H1 (cell line): Measurements from ENCODE around the gene CCNL2. TPM values are rescaled to one million over a fixed set of nuclear protein-coding genes. Genes with fewer than 3 reads are reported as not detected.

Experiments used
- ASH2L ChIP-seq: fragments of 200-600, 300-600 bp; sonication (generic); IDR thresholded peaks from one replicate; pipeline ENCODE4 v1.7.1; 2017; ENCODE audit warnings: low read length
- CBX8 ChIP-seq: fragments of 300-800, 300-1000 bp; sonication (generic); IDR thresholded peaks from 2 replicates; pipeline ENCODE4 v1.7.1; 2016; ENCODE audit warnings: low read depth, low read length, borderline replicate concordance
- CHD1 ChIP-seq: IDR thresholded peaks from 2 replicates; pipeline ENCODE4 v1.6.1; 2012; ENCODE audit warnings: low read depth, low read length, improper control_type of control experiment
- CHD2 ChIP-seq: IDR thresholded peaks from 2 replicates; pipeline ENCODE4 v1.6.1; 2012; ENCODE audit warnings: low read length, improper control_type of control experiment
- CREB1 ChIP-seq: IDR thresholded peaks from 2 replicates; pipeline ENCODE4 v1.6.1; 2012; ENCODE audit warnings: inconsistent platforms
- GABPA ChIP-seq: IDR thresholded peaks from 2 replicates; pipeline ENCODE4 v1.6.1; 2011; ENCODE audit warnings: mild to moderate bottlenecking, low read length, moderate library complexity, borderline replicate concordance; ENCODE audit not compliant: insufficient read depth
- KDM5A ChIP-seq: fragments of 200-600 bp; IDR thresholded peaks from 2 replicates; pipeline ENCODE4 v1.7.1; 2012; ENCODE audit warnings: mild to moderate bottlenecking, low read length, inconsistent platforms, mixed read lengths
- NANOG ChIP-seq: IDR thresholded peaks from 2 replicates; pipeline ENCODE4 v1.6.1; 2011; ENCODE audit warnings: low read length, low read depth, mild to moderate bottlenecking, inconsistent platforms; ENCODE audit not compliant: insufficient read depth, poor library complexity, severe bottlenecking
- POLR2A ChIP-seq, 2 experiments: IDR thresholded peaks; 1 replicate in 1 of 2; 2 replicates in 1 of 2; pipeline ENCODE4 v1.6.1; 2011; ENCODE audit warnings: low read depth in 2 of 2, low read length in 2 of 2, mild to moderate bottlenecking in 2 of 2; ENCODE audit errors: control extremely low read depth in 1 of 2
- POU5F1 ChIP-seq: IDR thresholded peaks from 2 replicates; pipeline ENCODE4 v1.6.1; 2011; ENCODE audit warnings: low read depth, mild to moderate bottlenecking, low read length, moderate library complexity
- RBBP5 ChIP-seq: IDR thresholded peaks from 2 replicates; pipeline ENCODE4 v1.7.1; 2012; ENCODE audit warnings: low read depth, mild to moderate bottlenecking, inconsistent platforms, low read length, moderate library complexity, borderline replicate concordance
- SAP30 ChIP-seq: fragments of 300-600 bp; sonication (generic); IDR thresholded peaks from 2 replicates; pipeline ENCODE4 v1.7.1; 2012; ENCODE audit warnings: low read length, moderate library complexity, mild to moderate bottlenecking, inconsistent platforms; ENCODE audit not compliant: insufficient read depth, insufficient replicate concordance
- SIN3A ChIP-seq, 2 experiments: IDR thresholded peaks in 1 of 2; conservative IDR thresholded peaks in 1 of 2; 2 replicates each; pipeline ENCODE4 v1.6.1; 2011 to 2012; ENCODE audit warnings: low read length in 2 of 2, improper control_type of control experiment in 1 of 2, low read depth in 1 of 2, mild to moderate bottlenecking in 1 of 2
- polyA plus RNA-seq, 7 experiments: library from polyadenylated mRNA; depleted of rRNA in 3 of 7; stranded (reverse) in 5 of 7; unstranded in 2 of 7; fragments of >200 nt in 5 of 7; fragments of 200-250 nt in 2 of 7; gene quantifications; 1 replicate in 5 of 7; 2 replicates in 1 of 7; 4 replicates in 1 of 7; pipeline versions ENCODE4 v1.2.1 to v1.2.3, GENCODE V29; 2011 to 2013; ENCODE audit warnings: missing spikeins in 2 of 7, mixed read lengths in 2 of 7
- total RNA-seq: library from RNA; stranded (reverse); fragmentation: NEBNext Ultra II Directional; extraction: Animal tissue kit (Norgen Biotek cat#: 25700); gene quantifications from 2 replicates; pipeline ENCODE4 v1.2.1, GENCODE V29; 2021
- TF ChIP-seq, protein P1 (sequence below): IDR thresholded peaks from 2 replicates; pipeline ENCODE4 v1.6.1; 2011; ENCODE audit warnings: low read depth, mild to moderate bottlenecking, low read length; ENCODE audit not compliant: insufficient read depth

CCNL2 gene
- total and polyA plus RNA-seq, 2 of the 8 experiments (the other 6 are each of a cell fraction or from before 2014, with no cell fraction given): 79.8 to 120 TPM

DNA sequence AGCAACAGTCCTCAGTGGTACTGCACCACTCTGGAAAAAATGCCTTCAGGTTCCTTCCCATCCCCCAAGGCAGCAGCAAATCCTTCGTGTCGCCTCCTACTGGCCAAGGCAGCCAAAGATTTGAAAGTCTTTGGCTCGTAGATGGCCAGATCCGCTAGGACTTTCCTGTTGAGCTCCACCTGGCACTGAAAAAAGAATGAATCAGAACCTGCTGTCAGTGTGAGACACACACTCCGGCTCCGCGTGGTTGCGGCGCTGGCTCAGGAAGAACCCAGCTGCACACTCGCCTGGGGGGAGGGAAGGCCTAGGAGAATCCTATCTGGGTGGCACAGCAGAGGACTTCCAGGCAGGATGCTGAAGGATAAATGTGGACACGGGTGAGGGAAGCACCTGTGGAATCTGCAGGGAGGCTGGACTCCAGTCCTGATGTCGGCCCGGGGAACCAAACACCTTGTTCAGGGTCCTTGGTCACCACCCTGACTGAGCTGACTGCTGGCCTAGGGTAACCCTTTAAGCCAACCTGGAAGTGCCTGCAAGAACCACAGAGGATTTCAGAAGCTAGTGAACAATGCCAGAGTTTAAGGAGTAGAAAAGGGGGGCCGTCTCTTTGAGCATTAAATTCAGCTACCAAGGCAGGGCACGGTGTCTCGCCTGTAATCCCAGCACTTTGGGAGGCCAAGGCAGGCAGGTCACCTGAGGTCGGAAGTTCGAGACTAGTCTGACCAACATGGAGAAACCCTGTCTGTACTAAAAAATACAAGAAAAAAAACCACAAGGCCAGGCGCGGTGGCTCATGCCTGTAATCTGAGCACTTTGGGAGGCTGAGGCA lies 3.2 kb upstream of the CCNL2 start (continued):
- TF ChIP-seq GABPA (peak; percentile 57; the same call in 1 of the 2 replicates), ASH2L (no peak), CHD1 (no peak), POLR2A (IDR thresholded peaks at IDR 0.05; ENCODE audit: control extremely low read depth in 1 of 2, low read depth in 2 of 2, low read length in 2 of 2) (peak in 1 of 2 experiments; percentile 3; a peak in 1 of 3 replicates), POU5F1 (no peak), CHD2 (peak; percentile 74), CREB1 (peak; percentile 22; the same call in 1 of the 2 replicates), RBBP5 (no peak), SIN3A (conservative IDR thresholded peaks at IDR 0.05 in 1 of 2, IDR thresholded peaks at IDR 0.05 in 1 of 2; ENCODE audit: low read depth in 1 of 2, low read length in 2 of 2) (peak in 1 of 2 experiments; percentile 69; a peak in 1 of 4 replicates), NANOG (no peak), KDM5A (no peak), SAP30 (no peak), CBX8 (no peak)
- TF ChIP-seq, protein P1, sequence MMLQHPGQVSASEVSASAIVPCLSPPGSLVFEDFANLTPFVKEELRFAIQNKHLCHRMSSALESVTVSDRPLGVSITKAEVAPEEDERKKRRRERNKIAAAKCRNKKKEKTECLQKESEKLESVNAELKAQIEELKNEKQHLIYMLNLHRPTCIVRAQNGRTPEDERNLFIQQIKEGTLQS: no peak
